ENCODE results near the gene EFCC1.
"Not testable (repeated sequence)": the region's sequence is repeated elsewhere in the genome, so short reads cannot be mapped to it uniquely, and the experiment has no call there.

Gene EFCC1

GRCh38 chr3:129085165-129085715, 84.1 kb downstream of the EFCC1 start:
- no peak for DNase-seq

- DNase-seq: no peak
Observed at GRCh38 chr3:129085818-129086217, 84.7 kb downstream of the EFCC1 start.

- DNase-seq: no peak
Observed at GRCh38 chr3:129087138-129087702, 86.1 kb downstream of the EFCC1 start.

GRCh38 chr3:129087904-129088303, 86.8 kb downstream of the EFCC1 start:
- DNase-seq: not testable (repeated sequence)

- not testable (repeated sequence) for DNase-seq
Observed at GRCh38 chr3:129088312-129088711, 87.2 kb downstream of the EFCC1 start.
